Activated effector memory CD4-positive, alpha-beta T cell treated with Interleukin-2 at 50 U/mL for 16 hours (primary cell): ENCODE measurements around the gene NUDCD3.

Experiments used
- DNase-seq: peaks from one replicate; pipeline ENCODE4 v3.0.0-alpha.2; 2020

NUDCD3 gene

DNA sequence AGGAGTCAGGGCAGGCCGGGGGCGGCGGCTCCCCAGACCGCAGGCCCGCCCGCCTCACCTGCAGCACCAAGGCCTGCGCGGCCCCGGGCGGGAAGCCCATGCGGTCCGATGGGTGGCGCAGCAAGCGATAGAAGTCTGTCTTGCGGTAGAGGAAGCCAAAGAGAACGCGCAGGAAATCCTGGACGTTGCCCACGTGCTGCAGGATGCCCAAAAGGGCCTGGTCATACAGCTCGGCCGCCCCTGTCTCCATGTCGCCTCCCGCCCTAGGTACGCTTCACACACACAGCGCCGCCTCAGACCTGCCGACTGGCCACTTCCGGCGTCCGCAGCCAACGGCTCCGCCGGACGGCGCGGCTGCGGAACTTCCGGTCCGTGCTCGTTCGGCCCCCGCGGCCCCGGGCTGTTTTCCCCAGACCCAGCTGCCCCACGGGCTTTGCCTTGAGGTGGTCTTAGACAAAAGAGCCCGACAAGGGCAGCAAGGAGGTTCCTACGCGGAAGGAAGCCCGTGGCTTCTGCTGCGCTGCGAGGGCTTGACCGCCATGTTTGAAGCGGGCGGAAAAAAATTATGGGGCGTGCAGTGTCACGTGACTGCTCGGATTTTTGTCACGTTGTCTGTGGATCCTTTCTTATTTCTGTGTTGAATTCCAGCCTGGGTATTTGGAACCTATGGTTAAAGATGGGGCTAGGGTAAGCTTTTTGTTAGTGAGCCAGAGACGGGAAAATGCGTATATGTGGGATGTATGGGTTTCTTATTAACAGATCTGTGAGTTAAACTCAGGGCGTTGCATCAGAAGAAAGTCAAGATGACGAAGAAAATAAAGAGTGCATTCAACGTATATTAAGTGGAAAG, at the start of gene NUDCD3:
NUDCD3 (minus strand) TSS at position 308 of the 850 bp plus-strand sequence; CDS start at position 250, 58 bp downstream.
- DNase-seq: peak; percentile 77

DNA sequence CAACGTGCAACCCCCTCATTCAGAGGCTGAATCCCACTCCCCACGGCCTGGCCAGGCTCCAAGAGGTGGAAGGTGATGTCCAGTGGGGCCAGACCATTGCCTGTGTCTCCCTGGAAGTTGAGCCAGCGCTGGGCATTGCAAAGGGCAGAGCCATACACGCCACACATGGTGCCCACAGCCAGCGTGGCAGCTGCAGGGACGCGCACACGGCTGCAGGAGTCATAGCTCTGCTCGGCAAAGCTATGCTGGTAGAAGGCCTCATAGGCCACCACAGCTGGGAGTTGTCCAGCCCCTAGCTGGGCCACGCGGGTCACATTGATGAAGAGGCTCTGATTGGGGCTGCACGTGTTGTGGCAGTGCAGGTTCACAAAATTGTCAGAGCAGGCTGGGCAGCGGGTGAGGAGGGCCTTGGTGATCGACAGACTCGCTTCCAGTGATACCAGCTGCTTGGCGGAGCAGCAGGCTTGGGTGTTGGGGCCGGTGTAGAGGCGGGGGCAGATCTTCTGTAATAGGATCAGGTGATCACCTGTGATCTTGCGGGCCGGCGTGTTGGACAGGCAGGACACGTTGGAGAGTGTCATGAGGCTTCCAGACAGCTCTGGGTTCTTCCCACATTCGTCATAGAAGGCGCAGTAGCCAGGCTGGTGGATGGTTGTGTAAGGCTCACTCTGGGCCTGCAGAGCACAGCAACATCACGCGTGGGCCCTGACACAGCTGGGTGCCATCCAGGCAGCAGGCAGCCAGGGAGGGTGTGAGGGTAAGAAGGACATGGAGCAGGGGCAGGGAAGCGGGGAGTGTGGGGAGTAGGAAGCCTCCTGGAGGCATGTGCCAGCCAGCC, 49.4 kb upstream of the NUDCD3 start:
- DNase-seq: no peak

DNA sequence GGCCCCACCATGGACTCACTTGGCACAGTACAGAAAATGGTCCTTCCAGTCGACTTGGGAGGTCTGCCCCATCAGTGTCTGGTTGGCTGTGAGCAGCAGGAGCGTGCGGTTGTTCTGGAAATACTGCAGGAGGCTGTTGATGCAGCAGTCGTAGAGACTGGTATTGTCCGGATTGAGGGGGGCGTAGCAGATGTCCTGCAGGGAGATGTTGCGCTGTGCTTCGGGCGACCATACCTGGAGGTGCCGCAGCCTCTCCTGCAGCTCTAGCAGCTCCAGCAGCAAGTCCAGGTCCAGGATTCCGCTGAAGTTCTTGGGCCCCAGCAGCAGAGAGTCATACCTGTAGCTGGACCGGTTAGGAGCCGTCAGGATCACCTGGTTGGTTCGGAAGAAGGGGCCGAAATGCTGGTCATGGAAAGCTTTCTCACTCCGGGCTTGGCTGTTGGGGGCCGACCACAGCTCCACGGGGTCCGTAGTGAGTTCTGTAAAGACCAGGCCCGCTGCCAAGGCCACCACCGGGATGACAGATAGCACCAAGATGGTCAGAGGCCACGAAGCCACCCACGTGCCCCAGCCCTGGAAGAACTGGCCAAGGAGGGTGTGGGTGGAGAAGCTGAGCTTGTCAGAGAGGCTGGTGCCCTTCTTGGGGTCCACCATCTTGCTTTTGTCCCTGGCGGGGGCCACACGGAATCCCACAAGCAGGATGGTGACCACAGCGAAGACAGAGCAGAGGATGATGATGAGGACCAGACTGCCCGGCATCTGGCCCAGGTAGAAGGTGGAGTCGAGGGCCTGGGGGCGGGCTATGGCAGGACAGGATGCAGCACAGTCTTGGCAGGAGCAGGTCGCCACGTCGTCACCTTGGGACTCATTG, 48.6 kb upstream of the NUDCD3 start:
- DNase-seq: no peak

DNA sequence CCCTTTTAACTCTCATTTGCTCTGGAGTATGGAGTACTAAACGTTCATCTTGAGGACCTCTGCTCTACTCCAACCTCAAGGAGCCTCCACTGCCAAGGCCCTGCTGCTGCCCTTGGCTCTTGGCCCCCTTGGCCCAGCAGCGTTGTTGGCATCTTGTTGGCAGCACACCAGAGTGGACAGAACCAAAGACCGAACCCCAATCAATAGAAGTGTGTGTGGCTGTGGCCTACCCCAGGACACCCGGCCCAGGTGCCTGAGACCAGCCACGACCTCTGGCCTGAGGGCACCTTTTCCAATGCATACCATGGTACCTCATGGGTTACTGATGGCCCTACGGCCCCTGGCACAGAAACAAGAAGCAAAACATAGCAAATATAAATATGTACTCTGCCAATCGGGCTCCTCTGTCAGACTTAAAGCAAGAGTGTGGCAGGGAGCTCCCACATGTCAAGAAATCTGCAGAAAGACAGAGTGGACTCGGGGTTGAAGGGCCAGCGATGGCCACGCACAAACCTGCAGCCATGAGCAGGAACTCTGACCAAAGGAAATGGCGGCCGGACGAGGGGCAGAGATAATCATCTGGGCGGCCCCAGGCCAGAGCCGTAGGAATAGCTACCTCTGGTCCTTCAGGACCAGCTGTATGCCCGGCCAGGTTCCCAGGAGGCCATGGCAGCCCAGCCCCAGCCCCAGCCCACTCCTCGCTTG, 47.8 kb upstream of the NUDCD3 start:
- no peak for DNase-seq

DNA sequence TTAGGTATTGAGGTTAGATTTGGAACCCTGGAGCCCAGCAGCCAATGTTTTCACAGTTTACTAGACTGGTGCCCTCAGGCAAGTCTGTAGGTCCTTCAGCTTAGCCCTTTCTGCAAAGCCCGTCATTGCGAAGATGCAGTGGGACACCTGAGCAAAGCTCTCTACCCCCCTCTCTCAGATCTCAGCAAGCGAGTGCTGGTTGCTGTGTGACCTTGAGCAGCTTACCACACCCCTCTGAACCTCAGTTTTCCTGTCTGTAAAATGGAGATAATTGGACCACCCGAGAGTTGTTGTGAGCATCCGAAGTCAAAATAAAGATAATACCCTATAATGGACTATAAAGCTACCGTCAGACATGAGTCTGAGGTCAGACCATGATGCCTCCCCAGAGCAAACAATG, 47.0 kb upstream of the NUDCD3 start:
- no peak for DNase-seq

DNA sequence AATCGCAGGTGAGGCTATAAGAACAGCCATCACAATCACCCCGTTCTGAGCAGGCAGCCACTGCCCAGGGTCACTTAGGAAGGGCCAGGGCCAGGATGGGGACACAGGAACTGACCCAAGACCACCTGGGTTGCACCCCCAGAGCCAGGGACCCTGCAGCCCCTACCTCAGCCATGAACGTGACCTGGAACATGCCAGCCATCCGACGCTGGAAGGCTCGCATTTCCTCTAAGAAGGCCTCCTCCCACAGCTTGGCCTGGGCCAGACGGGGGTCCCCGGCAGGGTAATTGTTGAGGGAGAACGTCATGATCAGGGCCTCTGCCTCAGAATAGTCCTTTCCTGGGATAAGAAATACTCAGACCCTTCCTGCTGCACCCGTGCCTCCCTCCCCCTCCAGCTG, 45.6 kb upstream of the NUDCD3 start:
- DNase-seq: no peak

DNA sequence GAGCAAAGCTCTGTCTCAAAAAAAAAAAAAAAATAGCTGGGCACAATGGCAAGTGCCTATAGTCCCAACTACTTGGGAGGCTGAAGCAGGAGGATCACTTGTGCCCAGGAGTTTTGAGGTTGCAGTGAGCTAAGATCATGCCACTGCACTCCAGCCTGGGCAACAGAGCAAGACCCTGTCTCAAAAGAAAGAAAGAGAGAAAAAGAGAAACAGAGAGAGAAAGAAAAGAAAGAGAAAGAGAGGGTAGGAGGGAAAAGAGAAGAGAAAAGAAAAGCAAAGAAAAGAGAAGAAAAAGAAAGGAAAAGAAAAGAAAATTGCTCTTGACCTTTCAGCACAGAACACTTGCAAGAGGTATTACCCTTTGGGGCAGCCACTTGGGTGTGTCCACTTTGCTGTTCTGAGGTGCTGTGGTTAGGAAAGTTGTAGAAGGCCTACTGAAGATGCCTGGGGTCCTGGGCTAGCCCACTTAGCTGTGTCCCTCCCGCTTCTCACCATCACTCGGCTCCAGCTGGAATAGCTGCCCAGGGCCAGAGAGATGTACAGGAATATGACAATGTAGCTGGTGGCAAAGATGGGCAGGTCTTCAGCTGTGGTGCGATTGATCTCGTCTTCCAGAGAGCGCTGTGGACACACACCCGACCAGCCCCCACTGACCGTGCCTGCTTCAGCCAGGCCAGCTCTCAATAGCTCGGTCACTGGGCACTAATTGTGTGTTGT, 45.0 kb upstream of the NUDCD3 start:
- no peak for DNase-seq

DNA sequence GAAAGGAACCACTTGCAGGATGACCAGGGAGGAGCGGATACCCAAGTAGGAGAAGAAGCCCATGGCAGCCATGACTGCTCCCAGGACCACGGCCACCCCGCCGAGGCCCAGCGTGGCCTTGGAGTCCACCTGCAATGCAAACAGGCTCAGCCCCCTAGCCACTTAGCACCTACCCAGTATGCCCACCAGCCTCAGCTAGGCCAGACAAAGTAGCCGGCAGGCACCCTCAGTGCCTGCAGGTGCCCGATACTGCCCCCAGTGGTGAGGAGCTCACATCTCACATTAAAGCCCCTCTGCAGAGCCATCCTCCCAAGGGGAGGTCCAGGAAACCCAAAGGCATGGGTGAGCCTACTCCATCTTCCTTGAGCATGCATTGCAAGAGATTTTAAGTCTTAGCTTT, 44.0 kb upstream of the NUDCD3 start:
- peak; percentile 23 for DNase-seq

DNA sequence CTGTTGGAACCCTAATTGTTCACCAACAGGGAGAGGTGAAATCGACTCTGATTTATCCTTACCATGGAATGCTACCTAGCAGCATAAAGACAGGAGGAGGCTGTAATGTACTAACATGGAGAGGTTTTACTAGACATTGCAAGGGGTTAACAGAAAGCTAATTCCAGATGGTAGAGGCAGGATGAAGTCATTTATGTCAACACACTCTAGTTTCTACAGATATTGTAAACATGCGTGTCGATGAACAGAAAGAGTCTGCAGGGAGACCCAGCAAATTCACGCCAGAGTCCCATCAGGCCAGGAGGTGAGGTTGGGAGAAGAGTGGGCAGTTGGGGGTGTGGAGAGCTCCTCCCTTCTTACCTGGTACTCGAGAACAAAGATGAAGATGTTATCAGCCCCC, 43.6 kb upstream of the NUDCD3 start:
- no peak for DNase-seq

DNA sequence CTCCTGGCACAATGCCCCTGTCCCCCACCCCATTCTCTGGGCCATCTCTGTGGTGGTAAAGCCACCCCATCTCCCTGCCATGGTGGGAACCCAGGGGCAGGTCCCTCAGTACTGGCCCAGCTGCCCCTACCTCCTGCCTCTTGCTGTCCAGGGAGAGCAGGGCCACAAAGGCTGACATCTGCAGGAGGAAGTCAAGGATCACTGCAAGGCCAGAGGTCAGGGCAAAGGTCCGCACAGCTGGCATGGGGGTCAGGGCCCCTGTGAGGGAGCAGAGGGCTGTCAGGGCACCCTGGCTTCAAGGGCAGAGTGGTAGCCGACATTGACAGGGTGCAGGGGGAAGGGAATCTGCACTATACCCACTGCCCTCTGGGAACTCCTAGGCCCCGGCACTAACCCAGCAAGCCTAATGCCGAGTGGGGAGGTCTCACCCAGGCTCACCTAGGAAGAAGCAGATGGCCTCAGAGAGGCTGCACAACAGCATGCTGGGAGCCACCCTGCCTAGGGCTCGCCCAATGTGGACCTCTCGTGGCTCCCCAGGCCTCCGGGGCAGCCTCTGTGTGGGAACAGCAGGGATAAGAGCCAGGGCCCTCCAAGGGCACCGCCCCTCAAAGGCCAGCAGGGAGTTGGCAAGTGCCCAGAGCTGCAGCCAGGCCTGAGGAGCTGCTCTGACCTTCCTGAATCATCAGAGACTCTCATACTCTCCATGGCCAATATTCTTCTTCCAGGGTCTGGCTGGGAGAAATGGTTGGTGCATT, 43.0 kb upstream of the NUDCD3 start:
- DNase-seq: no peak

DNA sequence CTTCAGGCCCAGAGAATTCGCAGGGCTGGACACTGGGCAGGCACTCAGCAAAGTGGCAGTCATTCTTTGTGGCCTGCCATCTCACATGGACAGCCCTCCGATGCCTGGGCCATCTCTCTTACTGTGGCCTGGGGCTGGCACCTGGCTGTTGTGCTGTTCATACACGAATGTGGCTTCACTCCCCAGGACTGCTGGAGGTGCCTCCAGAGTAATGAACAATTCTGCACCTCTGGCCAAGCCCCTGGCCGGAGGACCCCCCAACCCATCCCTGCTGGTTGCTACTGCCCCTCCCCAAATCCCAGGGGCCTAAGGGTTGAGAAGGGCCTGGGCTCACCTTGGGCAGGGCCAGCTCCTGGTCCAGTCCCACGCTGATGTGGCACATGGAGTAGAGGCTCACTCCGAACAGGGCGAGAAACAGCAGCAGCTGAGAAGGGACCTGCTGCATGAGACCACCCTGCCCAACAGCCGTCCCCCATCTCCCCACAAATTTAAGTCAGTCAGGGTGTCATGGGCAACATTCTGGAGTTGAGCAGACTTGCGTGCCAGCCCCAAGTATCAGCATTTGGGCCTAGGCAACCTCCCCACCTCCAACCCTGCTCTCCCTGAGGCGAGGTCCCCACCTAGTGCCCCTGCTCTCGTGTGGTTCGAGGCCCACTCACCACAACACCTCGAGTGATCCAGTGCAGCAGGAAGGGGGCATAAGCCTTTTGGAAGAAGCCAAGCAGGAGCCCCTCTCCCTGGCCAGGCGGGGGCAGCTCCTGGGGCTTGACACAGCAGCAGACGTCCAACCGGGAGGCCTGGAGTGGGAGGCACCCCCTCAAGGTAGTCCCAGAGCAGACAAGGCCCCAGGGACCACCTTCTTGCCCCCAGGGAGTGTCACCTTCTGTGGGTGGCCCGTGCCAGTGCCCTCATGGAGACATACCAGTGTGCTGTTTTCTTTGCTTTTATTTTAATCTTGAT, 41.2 kb upstream of the NUDCD3 start:
- no peak for DNase-seq

DNA sequence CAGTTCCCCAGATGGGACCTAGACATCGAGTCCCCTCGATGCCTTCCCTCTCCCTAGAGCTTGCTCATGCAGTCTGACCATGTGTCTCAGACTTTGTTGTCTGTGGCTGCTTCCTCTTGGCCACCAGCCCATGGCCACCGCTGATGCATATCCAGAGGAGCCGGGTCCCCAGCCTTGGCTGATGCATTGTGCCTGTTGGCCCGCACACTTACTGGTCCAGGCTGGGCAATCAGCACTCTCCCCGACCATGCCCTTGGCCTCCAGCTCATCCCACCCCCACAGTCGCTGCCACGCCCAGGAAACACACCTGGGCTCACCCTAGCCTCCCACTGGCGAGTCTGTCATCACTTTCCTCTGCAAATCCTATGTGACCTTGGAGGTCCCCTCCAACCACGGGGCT, 40.5 kb upstream of the NUDCD3 start:
- DNase-seq: no peak

DNA sequence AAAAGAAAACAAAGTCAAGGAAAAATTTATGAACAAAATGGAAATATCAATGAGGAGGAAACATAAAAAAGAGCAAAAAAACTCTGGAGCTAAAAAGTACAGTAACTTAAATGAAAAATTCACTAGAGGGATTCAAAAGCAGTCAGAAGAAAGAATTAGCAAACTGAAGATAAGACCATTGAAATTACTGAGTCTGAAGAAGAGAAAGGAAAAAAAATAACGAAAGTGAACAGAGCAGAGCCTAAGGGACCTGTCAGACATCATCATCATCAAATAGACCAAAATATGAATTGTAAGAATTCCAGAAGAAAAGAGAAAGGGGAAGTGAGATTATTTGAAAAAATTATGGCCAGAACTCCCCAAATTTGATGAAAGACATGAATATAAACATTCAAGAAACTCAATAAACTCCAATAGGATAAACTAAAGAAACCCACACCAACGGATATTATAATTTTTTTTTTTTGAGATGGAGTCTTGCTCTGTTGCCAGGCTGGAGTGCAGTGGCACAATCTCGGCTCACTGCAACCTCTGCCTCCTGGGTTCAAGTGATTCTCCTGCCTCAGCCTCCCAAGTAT, 34.4 kb upstream of the NUDCD3 start:
- DNase-seq: no peak

DNA sequence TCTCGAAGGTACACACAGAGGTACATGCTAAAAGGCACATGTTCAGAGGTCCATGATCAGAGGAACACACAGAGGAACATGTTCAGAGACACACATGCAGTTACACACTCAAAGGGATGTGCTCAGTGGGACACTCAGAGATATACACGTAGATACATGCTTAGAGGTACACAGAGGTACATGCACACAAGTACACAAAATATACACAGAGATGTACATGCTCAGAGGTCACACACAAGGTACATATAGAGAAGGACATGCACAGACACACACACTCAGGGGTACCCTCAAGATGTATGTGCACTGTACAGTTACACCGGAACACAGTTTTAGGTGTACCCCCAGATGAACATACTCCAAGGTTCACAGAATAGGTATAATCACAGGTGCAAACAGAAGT, 31.9 kb upstream of the NUDCD3 start:
- no peak for DNase-seq

DNA sequence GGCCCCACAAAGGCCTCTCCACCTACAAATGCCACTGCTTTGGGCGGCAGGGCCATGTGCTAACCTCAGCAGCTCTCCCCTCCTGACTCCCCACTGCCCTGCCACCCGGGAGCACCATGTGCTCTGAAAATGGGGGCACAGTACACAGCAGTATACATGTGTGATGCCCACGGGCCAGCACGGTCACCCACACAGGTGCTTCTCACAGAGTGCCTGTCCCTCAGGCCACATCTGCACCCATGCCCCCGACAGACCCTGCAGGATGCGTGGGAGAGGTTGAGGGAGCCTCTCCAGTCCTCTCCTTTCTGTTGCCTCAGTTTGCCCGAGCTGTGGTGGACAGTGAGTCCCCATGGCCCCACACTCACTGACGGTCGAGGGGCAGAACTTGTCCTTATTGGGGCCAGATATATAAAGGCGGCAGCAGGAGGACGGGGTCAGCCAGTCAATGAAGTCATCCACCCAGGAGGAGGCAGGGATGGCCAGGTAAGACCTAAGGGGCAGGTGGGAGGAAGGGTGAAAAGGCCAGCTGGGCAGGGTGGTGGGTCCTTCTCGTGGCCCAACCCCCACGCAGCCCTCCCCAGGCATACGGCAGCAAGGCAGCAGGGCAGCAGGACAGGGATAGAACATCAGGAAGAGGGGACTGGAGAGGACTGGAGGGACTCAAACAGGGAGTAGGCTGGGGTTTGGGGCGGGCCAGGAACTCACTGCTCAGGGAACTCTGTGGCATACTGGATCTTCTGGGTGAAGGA, 31.1 kb upstream of the NUDCD3 start:
- no peak for DNase-seq

DNA sequence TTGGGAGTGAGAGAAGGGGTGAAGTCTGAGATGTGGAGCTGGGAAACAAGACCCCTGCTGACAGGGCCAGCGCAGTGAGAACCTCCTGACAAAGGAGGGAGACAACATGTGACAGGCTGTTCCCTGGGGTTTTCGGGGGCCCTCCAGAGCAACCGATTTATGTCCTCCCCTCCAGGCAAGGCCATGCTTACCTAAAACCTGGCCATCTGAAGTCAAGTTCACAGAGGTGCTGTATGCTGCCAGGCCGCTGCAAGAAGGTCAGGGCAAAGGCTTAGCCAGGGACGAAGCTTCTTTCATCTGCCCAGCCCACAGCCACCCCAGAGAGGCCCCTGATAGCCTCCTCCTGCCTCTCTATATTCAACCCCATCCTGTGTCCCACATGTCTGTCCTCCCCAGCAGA, 30.1 kb upstream of the NUDCD3 start:
- no peak for DNase-seq

DNA sequence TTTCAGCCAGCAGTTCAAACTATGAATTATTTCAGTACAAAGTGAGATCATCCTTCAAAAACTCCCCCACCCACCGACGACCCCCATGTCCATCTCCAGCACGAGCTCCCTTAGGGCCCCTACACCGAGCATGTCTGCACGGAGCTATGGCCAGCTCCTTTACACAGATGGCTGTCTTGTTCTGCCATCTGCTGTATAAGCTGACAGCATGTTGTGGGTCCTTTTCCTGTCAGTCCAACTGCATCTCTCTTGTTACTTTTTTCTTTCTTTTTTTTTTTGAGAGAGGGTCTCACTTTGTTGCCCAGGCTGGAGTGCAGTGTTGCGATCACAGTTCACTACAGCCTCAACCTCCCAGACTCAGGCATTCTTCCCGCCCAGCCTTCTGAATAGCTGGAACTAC, 29.1 kb upstream of the NUDCD3 start:
- DNase-seq: no peak

DNA sequence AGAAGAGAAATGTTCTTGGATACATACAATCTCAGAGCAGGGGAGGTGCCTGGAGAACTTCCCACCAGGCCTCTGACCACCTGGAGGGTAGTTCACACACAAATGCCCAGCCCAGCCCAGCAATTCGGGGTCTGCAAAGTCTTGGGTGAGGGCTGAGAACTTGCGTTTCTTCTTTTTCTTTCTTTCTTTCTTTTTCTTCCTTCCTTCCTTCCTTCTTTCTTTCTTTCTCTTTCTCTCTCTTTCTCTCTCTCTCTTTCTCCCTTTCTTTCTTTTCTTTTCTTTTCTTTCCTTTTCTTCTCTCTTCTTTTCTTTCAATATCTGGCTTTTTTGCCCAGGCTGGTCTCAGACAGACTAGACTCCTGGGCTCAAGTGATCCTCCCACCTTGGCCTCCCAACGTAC, 28.3 kb upstream of the NUDCD3 start:
- no peak for DNase-seq

DNA sequence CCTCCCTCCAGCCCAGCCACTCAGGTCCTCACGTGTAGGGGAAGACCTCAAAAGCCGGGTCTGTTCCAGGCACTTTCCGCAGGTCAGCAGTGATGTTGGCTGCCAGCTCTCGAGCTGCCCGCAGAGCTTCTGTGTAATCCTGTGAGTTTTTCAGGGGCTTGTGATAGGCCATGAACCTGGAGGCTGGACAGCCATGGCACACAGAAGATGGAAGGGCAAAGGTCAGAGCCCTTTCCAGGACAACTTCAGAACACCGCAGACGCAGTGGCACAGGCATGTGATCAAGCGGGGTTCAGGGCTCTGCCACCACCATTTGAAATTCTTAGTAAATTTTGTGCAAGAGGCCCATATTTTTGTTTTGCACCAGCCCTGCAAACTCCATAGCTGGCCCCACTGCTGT, 26.7 kb upstream of the NUDCD3 start:
- DNase-seq: no peak
